Fibroblast of villous mesenchyme (primary cell): Measurements from ENCODE around the gene SPANXC. TPM values are rescaled to one million over a fixed set of nuclear protein-coding genes. Genes with fewer than 3 reads are reported as not detected.
"Not testable (repeated sequence)": the region's sequence is repeated elsewhere in the genome, so short reads cannot be mapped to it uniquely, and the experiment has no call there.

ENCODE experiments used
- DNase-seq: peaks from one replicate; pipeline ENCODE4 v3.0.0-alpha.2; 2010; ENCODE audit warnings: low read depth
- H3K4me3 ChIP-seq: 2 replicates; pipeline ENCODE4 v1.5.1; 2011; ENCODE audit warnings: low read depth, mild to moderate bottlenecking, low read length
- CTCF ChIP-seq: IDR thresholded peaks from 2 replicates; pipeline ENCODE4 v1.5.1; 2012; ENCODE audit warnings: low read depth, mild to moderate bottlenecking, low read length; ENCODE audit not compliant: insufficient read depth
- total RNA-seq: library from RNA; depleted of rRNA; stranded (reverse); fragments of >200 nt; gene quantifications from 2 replicates; pipeline ENCODE4 v1.2.3, GENCODE V29; 2012

Gene SPANXC, protein sequence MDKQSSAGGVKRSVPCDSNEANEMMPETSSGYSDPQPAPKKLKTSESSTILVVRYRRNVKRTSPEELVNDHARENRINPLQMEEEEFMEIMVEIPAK
- not detected in 2 replicates for total RNA-seq

GRCh38 chrX:141242417-141242816 lies at the start of gene SPANXC:
Gene SPANXC, minus strand, starts transcription at chrX:141242517. Its CDS starts 60 bp downstream, at chrX:141242457.
- not testable (repeated sequence) for DNase-seq, H3K4me3 ChIP-seq

- TF ChIP-seq CTCF: no peak
- no peak for DNase-seq
- H3K4me3 ChIP-seq: no peak overlapping the region
Observed at GRCh38 chrX:141279476-141279875, 37.2 kb upstream of the SPANXC start.

DNA sequence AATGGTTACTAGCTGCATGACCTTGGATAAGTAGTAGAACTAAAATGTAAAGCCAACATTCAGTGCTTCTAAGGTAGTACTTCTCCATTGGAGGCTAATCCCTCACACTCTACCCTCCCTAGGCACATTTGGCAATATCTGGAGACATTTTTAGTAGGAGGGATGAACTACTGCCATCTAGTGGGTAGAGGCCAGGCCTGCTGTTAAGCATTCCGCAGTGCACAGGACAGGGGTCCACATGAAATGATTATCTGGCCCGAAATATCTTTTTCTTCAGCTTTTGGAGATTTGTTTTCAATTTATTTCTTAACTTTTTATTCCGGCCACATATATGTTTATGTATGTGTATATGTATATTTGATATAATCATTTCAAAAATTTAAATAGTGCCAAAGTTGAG lies 36.0 kb upstream of the SPANXC start:
- H3K4me3 ChIP-seq: no peak overlapping the region
- peak; percentile 62 for TF ChIP-seq CTCF
- DNase-seq: peak; percentile 23

DNA sequence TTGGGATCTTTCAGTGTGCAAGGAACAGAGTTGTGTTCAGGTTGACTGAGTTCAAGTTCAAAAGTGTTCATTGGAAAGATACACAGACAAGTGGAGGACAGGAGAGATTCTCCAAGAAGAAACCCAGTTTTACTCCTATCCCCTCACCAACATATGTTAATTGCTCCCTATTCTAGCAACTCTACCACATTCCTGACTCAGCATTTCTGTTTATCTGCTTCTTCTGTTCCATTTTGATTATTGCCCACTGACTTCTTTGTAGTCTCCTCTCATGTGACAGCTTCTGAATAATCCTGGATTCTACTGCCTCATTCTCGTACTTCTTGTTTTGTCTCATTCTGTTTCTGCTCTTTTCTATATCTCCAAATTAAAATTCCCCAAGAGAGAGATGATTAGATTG lies 15.8 kb upstream of the SPANXC start:
- TF ChIP-seq CTCF: no peak
- no peak overlapping the region for H3K4me3 ChIP-seq
- DNase-seq: no peak

- H3K4me3 ChIP-seq: no peak overlapping the region
- no peak for DNase-seq
- no peak for TF ChIP-seq CTCF
Observed at GRCh38 chrX:141221611-141222010, 20.7 kb downstream of the SPANXC start.

DNA sequence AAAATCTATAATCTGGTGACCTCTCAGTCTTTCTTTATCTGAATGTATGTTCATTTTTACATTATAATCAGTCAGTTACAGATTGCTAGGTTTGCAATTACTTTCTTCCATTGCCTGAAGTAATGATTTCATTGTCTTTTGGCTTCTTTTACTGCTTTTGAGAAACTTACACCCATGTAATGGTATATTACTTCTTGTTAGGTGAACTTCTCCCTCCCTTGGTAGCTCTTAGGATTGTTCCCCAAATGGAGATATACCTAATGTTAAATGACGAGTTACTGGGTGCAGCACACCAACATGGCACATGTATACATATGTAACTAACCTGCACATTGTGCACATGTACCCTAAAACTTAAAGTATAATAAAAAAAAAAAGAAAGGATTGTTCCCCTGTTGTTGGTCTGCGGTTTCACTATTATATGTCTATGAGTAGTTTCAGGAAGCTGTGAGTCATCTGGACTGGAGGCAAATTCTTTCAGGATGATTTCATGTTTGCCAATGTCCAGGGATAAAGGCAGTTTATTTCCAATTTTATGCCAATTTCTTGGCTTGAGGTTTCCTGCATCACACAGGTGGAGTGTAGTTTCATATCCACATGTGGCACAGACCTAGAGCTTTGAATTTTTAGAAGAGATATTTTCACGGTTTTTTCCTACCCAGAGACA lies 21.8 kb downstream of the SPANXC start:
- TF ChIP-seq CTCF: no peak
- peak; percentile 37 for DNase-seq
- H3K4me3 ChIP-seq: no peak overlapping the region

GRCh38 chrX:141214196-141214595 lies 28.1 kb downstream of the SPANXC start:
- no peak for TF ChIP-seq CTCF
- no peak for DNase-seq
- H3K4me3 ChIP-seq: no peak overlapping the region
